Measurements from ENCODE around the gene NUDCD3. TPM values are rescaled to one million over a fixed set of nuclear protein-coding genes. Genes with fewer than 3 reads are reported as not detected.

Gene NUDCD3
- total and polyA plus RNA-seq, 2 experiments from 2014 or later = 35.7 to 42.7 TPM

GRCh38 chr7:44330331-44330730, 160.1 kb downstream of the NUDCD3 start:
- H3K9me3 Mint-ChIP-seq = no peaks in the 10 kb centered on the region; the same call in 2 of the 3 replicates
- Histone ChIP-seq H3K9me2 (ENCODE audit: insufficient read depth) (peaks cover 2% of the 10 kb centered on the region; the same call in 1 of the 2 replicates), H3K4me3 (no peak overlapping the region), H3K4me2 (no peak overlapping the region), H3K27ac (ENCODE audit: low read depth) (no peak overlapping the region), H3K79me2 (replicated peaks; ENCODE audit: insufficient read depth) (no peaks in the 10 kb centered on the region), H3K27me3 (ENCODE audit: insufficient read depth) (peaks cover 23% of the 10 kb centered on the region), H3K36me3 (ENCODE audit: insufficient read depth) (no peaks in the 10 kb centered on the region), H2AFZ (no peak overlapping the region), H3K4me1 (ENCODE audit: insufficient read depth) (no peaks in the 10 kb centered on the region), H4K20me1 (replicated peaks; ENCODE audit: insufficient read depth) (no peaks in the 10 kb centered on the region), H3F3A (replicated peaks; ENCODE audit: low read depth) (no peaks in the 10 kb centered on the region)
- no peak overlapping the region for H3K27ac Mint-ChIP-seq
- H3K4me3 Mint-ChIP-seq = no peak overlapping the region
- DNase-seq (ENCODE audit: low spot score) = no peak
- ATAC-seq = no peak
- TF ChIP-seq, protein P1, sequence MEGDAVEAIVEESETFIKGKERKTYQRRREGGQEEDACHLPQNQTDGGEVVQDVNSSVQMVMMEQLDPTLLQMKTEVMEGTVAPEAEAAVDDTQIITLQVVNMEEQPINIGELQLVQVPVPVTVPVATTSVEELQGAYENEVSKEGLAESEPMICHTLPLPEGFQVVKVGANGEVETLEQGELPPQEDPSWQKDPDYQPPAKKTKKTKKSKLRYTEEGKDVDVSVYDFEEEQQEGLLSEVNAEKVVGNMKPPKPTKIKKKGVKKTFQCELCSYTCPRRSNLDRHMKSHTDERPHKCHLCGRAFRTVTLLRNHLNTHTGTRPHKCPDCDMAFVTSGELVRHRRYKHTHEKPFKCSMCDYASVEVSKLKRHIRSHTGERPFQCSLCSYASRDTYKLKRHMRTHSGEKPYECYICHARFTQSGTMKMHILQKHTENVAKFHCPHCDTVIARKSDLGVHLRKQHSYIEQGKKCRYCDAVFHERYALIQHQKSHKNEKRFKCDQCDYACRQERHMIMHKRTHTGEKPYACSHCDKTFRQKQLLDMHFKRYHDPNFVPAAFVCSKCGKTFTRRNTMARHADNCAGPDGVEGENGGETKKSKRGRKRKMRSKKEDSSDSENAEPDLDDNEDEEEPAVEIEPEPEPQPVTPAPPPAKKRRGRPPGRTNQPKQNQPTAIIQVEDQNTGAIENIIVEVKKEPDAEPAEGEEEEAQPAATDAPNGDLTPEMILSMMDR (conservative IDR thresholded peaks at IDR 0.05; ENCODE audit: low read depth in 2 of 2) = no peak
- TF ChIP-seq, protein P2, sequence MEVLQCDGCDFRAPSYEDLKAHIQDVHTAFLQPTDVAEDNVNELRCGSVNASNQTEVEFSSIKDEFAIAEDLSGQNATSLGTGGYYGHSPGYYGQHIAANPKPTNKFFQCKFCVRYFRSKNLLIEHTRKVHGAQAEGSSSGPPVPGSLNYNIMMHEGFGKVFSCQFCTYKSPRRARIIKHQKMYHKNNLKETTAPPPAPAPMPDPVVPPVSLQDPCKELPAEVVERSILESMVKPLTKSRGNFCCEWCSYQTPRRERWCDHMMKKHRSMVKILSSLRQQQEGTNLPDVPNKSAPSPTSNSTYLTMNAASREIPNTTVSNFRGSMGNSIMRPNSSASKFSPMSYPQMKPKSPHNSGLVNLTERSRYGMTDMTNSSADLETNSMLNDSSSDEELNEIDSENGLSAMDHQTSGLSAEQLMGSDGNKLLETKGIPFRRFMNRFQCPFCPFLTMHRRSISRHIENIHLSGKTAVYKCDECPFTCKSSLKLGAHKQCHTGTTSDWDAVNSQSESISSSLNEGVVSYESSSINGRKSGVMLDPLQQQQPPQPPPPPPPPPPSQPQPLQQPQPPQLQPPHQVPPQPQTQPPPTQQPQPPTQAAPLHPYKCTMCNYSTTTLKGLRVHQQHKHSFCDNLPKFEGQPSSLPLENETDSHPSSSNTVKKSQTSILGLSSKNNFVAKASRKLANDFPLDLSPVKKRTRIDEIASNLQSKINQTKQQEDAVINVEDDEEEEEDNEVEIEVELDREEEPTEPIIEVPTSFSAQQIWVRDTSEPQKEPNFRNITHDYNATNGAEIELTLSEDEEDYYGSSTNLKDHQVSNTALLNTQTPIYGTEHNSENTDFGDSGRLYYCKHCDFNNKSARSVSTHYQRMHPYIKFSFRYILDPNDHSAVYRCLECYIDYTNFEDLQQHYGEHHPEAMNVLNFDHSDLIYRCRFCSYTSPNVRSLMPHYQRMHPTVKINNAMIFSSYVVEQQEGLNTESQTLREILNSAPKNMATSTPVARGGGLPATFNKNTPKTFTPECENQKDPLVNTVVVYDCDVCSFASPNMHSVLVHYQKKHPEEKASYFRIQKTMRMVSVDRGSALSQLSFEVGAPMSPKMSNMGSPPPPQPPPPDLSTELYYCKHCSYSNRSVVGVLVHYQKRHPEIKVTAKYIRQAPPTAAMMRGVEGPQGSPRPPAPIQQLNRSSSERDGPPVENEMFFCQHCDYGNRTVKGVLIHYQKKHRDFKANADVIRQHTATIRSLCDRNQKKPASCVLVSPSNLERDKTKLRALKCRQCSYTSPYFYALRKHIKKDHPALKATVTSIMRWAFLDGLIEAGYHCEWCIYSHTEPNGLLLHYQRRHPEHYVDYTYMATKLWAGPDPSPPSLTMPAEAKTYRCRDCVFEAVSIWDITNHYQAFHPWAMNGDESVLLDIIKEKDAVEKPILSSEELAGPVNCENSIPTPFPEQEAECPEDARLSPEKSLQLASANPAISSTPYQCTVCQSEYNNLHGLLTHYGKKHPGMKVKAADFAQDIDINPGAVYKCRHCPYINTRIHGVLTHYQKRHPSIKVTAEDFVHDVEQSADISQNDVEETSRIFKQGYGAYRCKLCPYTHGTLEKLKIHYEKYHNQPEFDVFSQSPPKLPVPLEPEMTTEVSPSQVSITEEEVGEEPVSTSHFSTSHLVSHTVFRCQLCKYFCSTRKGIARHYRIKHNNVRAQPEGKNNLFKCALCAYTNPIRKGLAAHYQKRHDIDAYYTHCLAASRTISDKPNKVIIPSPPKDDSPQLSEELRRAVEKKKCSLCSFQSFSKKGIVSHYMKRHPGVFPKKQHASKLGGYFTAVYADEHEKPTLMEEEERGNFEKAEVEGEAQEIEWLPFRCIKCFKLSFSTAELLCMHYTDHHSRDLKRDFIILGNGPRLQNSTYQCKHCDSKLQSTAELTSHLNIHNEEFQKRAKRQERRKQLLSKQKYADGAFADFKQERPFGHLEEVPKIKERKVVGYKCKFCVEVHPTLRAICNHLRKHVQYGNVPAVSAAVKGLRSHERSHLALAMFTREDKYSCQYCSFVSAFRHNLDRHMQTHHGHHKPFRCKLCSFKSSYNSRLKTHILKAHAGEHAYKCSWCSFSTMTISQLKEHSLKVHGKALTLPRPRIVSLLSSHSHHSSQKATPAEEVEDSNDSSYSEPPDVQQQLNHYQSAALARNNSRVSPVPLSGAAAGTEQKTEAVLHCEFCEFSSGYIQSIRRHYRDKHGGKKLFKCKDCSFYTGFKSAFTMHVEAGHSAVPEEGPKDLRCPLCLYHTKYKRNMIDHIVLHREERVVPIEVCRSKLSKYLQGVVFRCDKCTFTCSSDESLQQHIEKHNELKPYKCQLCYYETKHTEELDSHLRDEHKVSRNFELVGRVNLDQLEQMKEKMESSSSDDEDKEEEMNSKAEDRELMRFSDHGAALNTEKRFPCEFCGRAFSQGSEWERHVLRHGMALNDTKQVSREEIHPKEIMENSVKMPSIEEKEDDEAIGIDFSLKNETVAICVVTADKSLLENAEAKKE (CRISPR knock-in tag; IDR thresholded peaks at IDR 0.05) = no peak
- TF ChIP-seq ZNF331 (CRISPR knock-in tag; IDR thresholded peaks at IDR 0.05; ENCODE audit: low read depth) = no peak
- no peak for TF ChIP-seq ZNF114 (CRISPR knock-in tag; IDR thresholded peaks at IDR 0.05)
- TF ChIP-seq ETS1 (IDR thresholded peaks at IDR 0.05) = no peak
- TF ChIP-seq CREB1 (CRISPR knock-in tag; IDR thresholded peaks at IDR 0.05; ENCODE audit: low read depth) = no peak
- no peak for TF ChIP-seq EZH2phosphoT487 (IDR thresholded peaks at IDR 0.05; ENCODE audit: unreplicated experiment)
- no peak for TF ChIP-seq STAT1 (IDR thresholded peaks at IDR 0.05; ENCODE audit: unreplicated experiment)
- H3K36me3 Mint-ChIP-seq (ENCODE audit: low read depth) = peaks cover 3% of the 10 kb centered on the region; the same call in 1 of the 3 replicates
- H3K4me1 Mint-ChIP-seq = peaks cover 12% of the 10 kb centered on the region; the same call in 2 of the 3 replicates
- H3K27me3 Mint-ChIP-seq (ENCODE audit: insufficient read depth, low read depth, poor library complexity) = peaks cover 22% of the 10 kb centered on the region
